Suppressor macrophage treated with lipopolysaccharide for 1 hour (primary cell): Measurements from ENCODE around the gene ESPN.
"Not testable (repeated sequence)": the region's sequence is repeated elsewhere in the genome, so short reads cannot be mapped to it uniquely, and the experiment has no call there.

Experiments
- DNase-seq, 3 donors: peaks; one replicate each; pipeline ENCODE4 v3.0.0-alpha.2; 2020 to 2022

ESPN gene

DNA sequence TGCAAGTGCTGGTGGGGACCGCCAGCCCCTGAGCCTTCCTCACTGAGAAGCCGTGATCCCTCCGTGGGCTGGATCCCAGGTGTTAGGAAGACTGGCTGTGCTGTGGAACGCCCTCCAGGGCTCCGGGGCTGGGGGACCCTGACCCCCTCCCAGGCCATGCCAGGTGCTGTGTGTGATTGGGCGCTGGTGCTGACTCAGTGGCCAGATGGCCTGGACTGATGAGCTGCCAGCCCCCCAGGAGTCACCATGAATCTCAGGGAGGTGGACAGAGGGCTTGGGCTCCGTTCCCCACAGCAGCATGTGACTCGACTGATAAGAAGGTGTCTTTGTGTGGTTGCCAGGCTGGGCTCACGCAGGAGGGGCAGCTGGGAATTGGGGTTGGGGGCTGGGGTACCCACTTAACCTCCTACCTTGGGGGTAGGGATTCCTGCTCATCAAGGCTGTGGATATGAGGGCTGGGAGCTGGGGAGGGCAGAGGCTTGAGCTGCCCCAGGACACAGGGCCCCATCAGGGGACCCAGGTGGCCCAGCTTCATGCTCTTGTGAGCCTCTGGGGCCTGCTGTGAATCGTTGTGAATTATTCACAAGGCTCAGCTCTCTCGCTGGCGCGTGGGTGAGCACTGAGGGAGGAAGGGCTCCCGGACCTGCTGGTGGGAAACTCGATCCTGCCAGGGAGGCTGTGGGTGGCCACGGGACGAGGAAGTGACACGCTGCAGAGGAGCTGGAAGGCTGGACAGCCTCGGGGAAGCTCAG is 5.3 kb downstream of the ESPN start:
- peak; percentile 68 to 86 (median 68) for DNase-seq

DNA sequence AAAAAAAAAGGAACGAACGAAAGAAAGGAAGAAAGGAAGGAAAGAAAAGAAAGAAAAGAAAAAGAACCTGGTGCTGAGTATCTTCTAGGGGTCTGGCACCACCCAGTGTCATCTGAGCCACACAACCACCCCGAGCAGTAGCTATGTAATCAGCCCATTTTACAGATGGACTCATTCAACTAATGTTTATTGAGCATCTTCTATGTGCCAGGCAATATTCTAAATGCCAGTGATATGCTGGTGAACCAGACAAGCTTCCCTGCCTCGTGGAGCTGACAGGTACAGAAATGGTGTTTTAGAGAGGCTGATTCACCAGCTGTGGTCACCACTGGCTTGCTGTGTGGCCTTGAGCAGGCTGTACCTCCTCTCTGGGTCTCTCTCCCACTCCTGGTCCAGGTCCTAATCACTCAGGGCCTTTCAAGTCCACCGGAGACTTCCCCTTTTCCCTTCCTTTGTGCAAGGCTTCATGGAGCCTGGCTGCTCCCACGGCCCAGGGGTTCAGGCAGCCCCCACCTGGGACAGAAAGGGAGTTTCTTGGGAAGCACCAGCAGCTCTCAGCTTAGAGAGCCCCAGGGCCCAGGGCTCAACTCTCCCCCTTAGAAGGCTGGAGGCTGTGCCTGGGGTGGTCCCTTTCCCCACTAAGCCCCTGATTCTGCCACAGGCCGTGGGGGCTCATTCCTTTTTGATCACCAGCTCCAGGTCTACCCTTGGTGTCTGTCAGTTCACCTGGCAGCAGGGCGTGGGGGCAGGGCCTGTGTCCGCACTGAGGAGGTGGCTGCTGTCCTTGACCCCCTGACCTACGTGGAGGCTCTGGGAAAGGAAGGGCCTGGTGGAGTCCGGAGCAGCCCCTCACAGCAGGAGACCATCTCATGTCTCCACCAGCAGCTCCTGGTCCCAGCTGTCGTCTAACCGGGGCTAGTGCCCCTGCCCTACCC is 7.3 kb downstream of the ESPN start:
- DNase-seq, result not testable (repeated sequence)

GRCh38 chr1:6434186-6434585 is 9.6 kb downstream of the ESPN start:
- DNase-seq, result no peak

DNA sequence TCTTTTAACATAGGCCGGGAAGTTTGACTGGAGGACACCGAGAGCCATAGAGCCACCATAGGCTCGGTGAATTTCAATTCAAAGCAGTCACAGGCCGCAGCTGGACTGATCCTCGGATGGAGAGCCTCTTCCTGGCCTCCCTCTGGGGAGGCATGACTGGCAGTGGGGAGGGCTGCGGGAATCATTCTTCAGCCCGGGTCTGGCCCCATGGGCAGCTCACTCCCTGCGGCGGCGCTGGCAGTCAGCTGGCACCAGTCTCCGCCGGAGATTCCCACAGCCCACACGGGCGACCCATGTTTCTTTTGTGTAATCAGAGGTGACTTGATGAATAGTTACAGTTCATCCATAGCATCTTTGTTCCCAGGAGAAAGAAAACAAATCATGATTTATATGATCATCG is 10.6 kb downstream of the ESPN start:
- DNase-seq, result no peak

DNA sequence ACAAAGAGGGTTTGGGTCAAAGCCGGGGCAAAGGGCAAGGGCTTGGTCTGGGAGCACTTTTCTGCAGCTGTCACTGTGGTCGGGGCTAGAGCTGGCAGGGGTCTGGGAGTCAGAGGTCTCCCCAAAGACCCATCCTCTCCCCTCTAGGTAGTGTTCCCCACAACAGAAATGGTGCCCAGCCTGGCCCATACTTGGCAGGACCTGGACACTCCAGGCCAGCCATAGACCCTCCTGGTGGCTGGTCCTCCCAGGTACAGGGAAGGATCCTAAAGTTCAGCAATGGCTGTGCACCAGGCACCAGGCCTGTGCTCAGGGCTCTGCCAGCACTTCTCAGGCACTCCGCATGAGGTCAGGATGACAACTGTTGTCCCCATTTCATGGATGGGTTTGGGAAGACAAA is 11.0 kb downstream of the ESPN start:
- no peak for DNase-seq

DNA sequence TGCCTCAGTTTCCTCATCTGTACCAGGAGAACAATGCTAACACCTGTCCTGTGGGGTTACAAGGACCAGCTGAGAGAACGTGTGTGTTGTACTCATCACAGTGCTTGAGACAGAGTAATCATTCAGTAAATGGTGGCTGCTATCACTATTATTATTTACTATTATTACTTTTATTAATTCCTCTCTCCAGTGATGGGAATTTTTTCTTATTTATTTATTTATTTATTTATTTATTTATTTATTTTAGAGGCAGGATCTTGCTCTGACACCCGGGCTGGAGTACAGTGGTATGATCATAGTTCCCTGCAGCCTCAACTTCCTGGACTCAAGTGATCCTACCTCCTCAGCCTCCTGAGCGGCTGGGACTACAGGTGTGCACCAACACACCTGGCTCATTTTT is 11.7 kb downstream of the ESPN start:
- not testable (repeated sequence) for DNase-seq

DNA sequence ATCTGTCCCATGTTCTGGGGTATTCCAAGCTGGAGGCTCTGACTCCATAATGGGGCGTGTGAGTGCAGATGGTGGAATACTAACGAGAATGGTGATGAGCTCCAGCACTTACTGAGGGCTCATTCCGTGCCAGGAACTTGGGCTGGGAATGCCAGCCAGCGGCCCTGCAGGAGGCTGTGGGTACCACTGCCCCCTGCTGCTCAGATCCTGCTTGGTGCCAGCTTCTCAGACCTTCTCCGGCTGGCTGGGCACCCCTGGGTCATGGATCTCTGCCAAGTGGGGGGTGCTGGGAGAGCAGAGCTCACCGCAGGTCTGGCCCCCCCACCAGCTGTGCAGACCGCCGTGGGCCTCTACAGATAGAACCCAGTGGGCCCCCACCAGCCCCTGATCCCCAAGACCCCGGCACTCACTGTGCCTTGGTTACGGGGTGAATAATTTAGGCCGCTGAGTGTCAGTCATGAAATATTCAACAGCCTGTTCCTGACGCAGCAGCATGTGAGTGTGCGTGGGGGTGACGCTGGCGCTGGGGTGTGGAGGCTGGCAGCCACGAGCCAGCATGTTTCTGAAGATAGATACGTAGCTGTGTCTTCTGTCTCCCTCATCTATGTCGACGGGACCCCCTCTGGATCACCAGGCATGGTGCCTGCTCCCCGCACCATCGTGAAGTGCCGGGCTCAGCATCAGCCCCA is 12.6 kb downstream of the ESPN start:
- not testable (repeated sequence) for DNase-seq

DNA sequence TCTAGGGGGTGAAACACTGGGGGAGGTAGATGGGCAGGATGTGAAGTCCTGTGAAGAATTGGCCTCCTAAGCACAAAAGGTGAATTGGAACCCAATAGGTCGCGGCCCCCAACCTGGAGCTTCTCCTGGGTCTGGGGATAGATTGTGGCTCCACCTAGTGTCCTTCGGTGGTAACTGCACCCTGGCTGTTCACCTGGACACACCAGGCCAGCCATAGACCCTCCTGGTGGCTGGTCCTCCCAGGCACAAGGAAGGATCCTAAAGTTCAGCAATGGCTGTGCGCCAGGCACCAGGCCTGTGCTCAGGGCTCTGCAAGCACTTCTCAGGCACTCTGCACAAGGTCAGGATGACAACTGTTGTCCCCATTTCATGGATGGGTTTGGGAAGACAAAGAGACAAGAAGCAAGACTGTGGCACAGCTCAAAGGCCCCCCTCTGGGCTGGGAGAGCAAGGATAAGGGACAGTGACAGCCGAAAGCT is 13.5 kb downstream of the ESPN start:
- peak; percentile 52 to 67 (median 60) for DNase-seq

GRCh38 chr1:6440198-6441126 is 15.9 kb downstream of the ESPN start:
- DNase-seq, result peak; percentile 46 to 75 (median 58)

GRCh38 chr1:6441586-6441985 is 17.0 kb downstream of the ESPN start:
- DNase-seq, result no peak

DNA sequence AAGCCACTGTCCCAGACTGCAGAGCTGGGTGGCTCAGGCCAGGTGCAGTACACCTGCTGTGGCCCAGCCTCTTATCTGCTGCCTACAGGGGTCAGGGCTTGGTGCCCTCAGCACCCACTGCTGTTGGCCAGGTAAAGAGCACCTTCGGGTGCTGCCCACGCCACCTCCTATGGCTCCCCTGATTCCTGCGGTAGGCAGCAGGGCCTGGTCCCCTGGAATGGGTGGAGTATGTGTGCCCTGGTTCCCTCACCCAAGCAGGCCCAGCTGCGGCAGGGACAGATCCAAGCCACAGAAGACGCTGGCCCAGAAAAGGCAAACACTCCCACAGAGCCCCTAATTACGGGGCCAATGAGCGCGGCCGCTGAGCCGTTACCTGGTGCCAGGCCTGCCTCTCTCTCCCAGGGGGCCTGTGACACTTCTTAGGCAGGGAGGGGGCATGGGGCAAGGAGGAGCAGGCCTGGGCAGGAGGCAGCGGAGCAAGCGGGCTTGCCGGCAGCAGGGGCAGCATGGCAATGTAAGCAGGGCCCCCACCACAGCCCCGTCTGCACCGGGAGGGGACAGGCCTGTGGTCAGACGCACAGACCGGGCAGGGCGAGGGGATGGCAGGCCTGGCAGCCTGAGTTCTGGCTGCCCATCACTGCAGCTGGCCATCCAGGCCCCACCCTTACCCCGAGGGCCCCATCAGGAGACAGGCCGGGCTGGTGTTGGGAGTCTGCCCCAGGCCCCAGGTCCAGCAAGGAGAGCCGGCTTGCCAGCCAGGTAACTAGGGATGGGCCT is 19.0 kb downstream of the ESPN start:
- no peak for DNase-seq

DNA sequence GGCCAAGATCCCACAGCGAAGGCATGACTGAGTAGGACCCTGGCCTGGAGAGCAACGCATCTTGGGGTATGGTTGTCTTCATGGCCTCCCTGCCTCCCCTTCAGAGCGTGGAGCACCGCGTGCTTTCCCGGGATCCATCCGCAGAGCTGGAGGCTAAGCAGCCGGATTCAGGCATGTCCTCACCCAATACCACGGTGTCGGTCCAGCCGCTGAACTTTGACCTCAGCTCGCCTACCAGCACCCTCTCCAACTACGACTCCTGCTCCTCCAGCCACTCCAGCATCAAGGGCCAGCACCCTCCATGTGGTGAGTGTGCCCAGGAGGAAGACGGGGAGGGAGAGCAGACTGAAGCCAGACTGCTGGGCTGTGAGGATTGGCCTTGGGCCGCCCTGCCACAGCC is 19.8 kb downstream of the ESPN start:
- DNase-seq, result no peak

GRCh38 chr1:6445062-6445763 is 20.6 kb downstream of the ESPN start:
- DNase-seq, result peak in 2 of 3 donors; percentile 49 to 56

- not testable (repeated sequence) for DNase-seq
These were observed 21.4 kb downstream of the ESPN start for GRCh38 chr1:6445929-6446328.

DNA sequence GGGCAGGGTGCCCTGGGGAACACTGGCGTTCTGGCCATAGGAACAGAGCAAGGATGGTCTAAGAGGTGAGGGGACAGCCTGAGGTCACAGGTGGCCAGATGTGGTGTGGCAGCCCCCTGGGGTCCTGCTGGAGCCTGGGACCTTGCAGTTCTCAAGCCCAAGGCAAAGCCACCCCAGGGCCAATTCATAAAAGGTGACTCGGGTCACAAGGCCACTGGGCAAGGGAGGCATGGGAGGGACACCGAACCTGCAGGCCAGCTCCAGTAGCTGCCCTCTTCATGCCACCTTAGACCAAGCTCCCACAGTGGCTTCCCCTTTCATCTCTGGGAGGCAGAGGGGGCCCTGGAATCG is 22.1 kb downstream of the ESPN start:
- no peak for DNase-seq

- no peak for DNase-seq
These were observed 22.6 kb downstream of the ESPN start for GRCh38 chr1:6447016-6447817.

DNA sequence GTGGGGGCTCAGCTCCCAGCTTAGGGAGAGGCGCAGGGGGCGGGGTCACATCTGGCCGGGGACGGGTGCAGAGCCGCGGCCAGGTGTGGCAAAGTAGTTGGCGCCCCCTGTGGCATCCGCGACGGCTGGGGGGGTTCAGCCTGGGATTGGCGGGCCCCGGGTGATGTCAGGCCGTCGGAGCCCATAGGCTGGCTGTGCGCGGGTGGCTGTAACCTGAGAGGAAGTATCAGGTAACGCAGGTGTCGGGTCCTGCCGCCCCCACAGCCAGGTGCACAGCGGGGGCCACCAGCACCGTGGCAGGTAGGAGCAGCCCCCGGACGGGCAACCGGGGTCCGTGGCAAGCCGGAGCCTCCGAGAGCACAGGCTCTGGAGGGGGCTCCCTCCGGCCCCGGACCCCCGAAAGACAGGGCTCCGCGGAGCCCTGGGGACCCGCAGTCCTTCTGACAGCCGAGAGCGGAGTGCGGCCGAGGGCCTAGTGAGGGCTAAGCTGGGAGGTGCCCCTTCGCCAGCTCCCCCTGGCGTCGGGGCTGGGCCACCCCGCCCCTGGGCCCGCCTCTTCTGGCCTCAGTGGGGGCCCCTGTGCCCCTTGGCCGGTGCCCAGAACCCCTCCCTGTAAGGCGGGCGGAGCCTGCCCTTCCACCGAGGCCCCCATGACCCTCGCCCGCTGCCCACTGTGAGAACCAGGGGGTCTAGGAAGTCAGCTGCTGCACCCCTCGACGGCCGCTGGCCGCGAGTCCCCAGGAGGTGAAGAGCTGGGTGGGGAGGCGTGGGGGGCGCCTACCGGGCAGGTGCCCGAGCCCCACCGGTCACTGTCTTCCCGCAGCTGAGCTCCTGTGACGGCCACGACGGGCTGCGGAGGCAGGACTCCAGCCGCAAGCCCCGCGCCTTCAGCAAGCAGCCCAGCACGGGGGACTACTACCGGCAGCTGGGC is 23.5 kb downstream of the ESPN start:
- DNase-seq, result no peak
